ENCODE data around the gene UNC13B. TPM values are rescaled to one million over a fixed set of nuclear protein-coding genes. Genes with fewer than 3 reads are reported as not detected.

The UNC13B gene
- total and polyA plus RNA-seq, 2 of the 13 experiments (the other 11 are each of a cell fraction or from before 2014, with no cell fraction given): 14.0 to 18.3 TPM

GRCh38 chr9:35273591-35273990 is 111.8 kb downstream of the UNC13B start:
- in situ Hi-C loops (cut with HindIII; ENCODE audit: extremely low pct_ligation_motif_present, low pct_unique_long_range_greater_than_20kb): no loop called here
- intact Hi-C loops (cut with micrococcal nuclease; ENCODE audit: unreplicated experiment): no loop called here
- TF ChIP-seq ZNF746 (CRISPR knock-in tag; IDR thresholded peaks at IDR 0.05) (no peak), ZNF230 (CRISPR knock-in tag; IDR thresholded peaks at IDR 0.05) (no peak), PCBP2 (optimal IDR thresholded peaks at IDR 0.05; ENCODE audit: low read depth, low read length, poor library complexity, severe bottlenecking) (no peak), ATF7-NPFF (CRISPR knock-in tag; IDR thresholded peaks at IDR 0.05; ENCODE audit: low read depth) (no peak), ZNF672 (CRISPR knock-in tag; IDR thresholded peaks at IDR 0.05) (no peak), PRMT3 (CRISPR knock-in tag; IDR thresholded peaks at IDR 0.05; ENCODE audit: borderline replicate concordance, low read depth) (no peak), PATZ1 (CRISPR knock-in tag; IDR thresholded peaks at IDR 0.05) (no peak), DNMT3B (CRISPR knock-in tag; conservative IDR thresholded peaks at IDR 0.05) (no peak), ZBTB10 (CRISPR knock-in tag; IDR thresholded peaks at IDR 0.05; ENCODE audit: borderline replicate concordance) (no peak), IKZF1 (IDR thresholded peaks at IDR 0.05) (no peak), CSRNP1 (CRISPR knock-in tag; IDR thresholded peaks at IDR 0.05) (no peak), RBFOX2 (IDR thresholded peaks at IDR 0.05; ENCODE audit: low read depth, low read length) (no peak), HNRNPUL1 (IDR thresholded peaks at IDR 0.05; ENCODE audit: low read depth, low read length) (no peak), SIN3B (IDR thresholded peaks at IDR 0.05; ENCODE audit: low read length) (no peak), MIER2 (CRISPR knock-in tag; IDR thresholded peaks at IDR 0.05) (no peak)
- TF ChIP-seq, protein P1, sequence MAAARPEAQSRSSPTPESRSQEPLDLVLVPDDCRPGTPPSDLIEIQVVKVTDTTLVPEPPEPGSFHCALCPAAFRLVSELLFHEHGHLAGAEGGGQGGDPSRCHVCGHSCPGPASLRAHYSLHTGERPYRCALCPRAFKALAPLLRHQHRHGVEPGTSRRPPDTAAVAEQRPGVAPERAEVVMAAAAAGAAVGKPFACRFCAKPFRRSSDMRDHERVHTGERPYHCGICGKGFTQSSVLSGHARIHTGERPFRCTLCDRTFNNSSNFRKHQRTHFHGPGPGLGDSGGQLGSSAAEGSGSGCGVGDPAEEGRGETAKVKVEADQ (CRISPR knock-in tag; IDR thresholded peaks at IDR 0.05; ENCODE audit: borderline replicate concordance): no peak
- DNase-seq (ENCODE audit: low spot score) (no peak), ATAC-seq (no peak), FAIRE-seq (no peak)
- no peaks in the 10 kb centered on the region for H3K27me3 ChIP-seq (ENCODE audit: control insufficient read depth in 1 of 2, insufficient read depth in 2 of 2, low read length in 2 of 2)
- no peaks in the 10 kb centered on the region for H3K79me2 ChIP-seq (ENCODE audit: insufficient read depth, low read length)
- H2AFZ ChIP-seq (ENCODE audit: low read length): no peak overlapping the region
- ChIA-PET CTCF (ENCODE audit: low intra/inter-chr PET ratio, low total read pairs) (no interaction called here), POLR2A (no interaction called here)
- no peaks in the 10 kb centered on the region for H3K36me3 ChIP-seq (replicated peaks in 1 of 2; ENCODE audit: control insufficient read depth in 1 of 2, insufficient read depth in 2 of 2, low read length in 2 of 2)
- H3K4me2 ChIP-seq (ENCODE audit: low read depth, low read length): no peak overlapping the region
- no peak overlapping the region for H3K27ac ChIP-seq (ENCODE audit: extremely low read length, insufficient read depth, low read length)
- WGBS (ENCODE audit: low lambda C conversion rate): 91% methylated on average over 5 of the region's 5 CpGs
- H3K9ac ChIP-seq (ENCODE audit: insufficient read depth, low read depth, low read length): no peak overlapping the region
- no peak overlapping the region for H3K4me3 ChIP-seq (replicated peaks in 1 of 3; ENCODE audit: insufficient read depth in 1 of 3, low read depth in 2 of 3, low read length in 3 of 3)
- no peaks in the 10 kb centered on the region for H3K4me1 ChIP-seq (ENCODE audit: insufficient read depth, low read length)
- H3K9me3 ChIP-seq (ENCODE audit: low read length): no peaks in the 10 kb centered on the region
- BruUV-seq (replicated peaks): no TSS peak
- no peaks in the 10 kb centered on the region for H4K20me1 ChIP-seq (ENCODE audit: insufficient read depth, low read length)
